ENCODE data around the gene GMCL2.
A peak's percentile ranks its signal among the peaks of the same experiment; 100 is the strongest.

GMCL2 gene

DNA sequence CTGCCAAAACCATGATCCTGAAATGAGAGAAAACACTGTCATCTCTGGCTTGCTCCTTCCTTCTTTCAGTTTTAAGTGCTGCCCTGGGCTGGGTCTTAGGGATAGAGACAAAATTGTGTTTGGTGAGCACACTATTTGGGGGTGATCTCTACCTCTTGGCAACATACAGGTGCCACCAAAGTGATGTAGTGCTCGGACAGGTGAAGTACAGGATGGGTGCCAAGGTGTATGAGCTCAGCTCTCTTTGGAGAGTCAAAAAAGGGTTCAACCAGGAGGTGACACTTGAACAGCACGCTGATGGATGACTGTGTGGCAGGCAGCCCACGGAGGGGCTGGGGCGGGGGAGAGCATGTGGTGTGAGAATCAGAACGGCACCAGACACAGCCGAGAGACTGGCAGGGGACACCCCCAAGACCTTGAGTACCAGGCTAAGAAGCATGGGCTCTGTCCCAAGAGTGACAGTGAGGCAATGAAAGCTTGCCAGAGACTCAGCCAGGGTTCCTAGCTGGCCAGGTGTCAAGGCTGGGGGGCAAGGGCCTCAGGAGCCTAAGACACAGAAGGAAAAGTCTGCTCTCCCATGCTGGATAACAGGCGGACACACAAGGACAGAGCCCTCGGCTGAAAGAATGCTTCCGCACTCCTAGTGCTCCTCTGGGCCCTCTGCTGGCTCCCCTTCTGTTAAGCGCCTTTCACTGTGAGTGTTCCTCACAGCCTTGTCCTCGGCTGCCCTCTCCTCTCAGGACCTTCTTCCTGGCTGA, 36.0 kb downstream of the GMCL2 start:
- ChIA-PET CTCF (interaction anchor here (0.7 to 13.3 kb wide), 3 partner anchors 30 to 76 kb away, joined by 4 to 204 read pairs (median 6); no protein-coding TSS in a partner anchor), POLR2A (interaction anchor here (1.0 to 3.0 kb wide), 2 partner anchors 53 kb away, joined by 3 to 35 read pairs; partner anchors contain the start of gene HNRNPAB)
- TF ChIP-seq SETDB1 (IDR thresholded peaks at IDR 0.05; ENCODE audit: insufficient read length, low read length) (no peak), ZNF600 (tag by site-specific recombination; IDR thresholded peaks at IDR 0.05) (0 out of 2 replicates have a peak, but pooled peaks have one; percentile 17), ZNF621 (tag by site-specific recombination; IDR thresholded peaks at IDR 0.05) (no peak)
- TF ChIP-seq, protein P1, sequence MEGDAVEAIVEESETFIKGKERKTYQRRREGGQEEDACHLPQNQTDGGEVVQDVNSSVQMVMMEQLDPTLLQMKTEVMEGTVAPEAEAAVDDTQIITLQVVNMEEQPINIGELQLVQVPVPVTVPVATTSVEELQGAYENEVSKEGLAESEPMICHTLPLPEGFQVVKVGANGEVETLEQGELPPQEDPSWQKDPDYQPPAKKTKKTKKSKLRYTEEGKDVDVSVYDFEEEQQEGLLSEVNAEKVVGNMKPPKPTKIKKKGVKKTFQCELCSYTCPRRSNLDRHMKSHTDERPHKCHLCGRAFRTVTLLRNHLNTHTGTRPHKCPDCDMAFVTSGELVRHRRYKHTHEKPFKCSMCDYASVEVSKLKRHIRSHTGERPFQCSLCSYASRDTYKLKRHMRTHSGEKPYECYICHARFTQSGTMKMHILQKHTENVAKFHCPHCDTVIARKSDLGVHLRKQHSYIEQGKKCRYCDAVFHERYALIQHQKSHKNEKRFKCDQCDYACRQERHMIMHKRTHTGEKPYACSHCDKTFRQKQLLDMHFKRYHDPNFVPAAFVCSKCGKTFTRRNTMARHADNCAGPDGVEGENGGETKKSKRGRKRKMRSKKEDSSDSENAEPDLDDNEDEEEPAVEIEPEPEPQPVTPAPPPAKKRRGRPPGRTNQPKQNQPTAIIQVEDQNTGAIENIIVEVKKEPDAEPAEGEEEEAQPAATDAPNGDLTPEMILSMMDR (tag by site-specific recombination; IDR thresholded peaks at IDR 0.05): peak; percentile 57; the same call in 1 of the 2 replicates
- Histone ChIP-seq H3K27ac (ENCODE audit: extremely low read depth, low read depth, low read length) (no peak overlapping the region), H3K4me3 (ENCODE audit: low read depth, low read length) (no peak overlapping the region), H3K9me3 (ENCODE audit: control insufficient read depth, insufficient read depth, low read depth, low read length) (no peaks in the 10 kb centered on the region), H3K4me1 (ENCODE audit: control insufficient read depth, insufficient read depth, low read length) (peaks cover 4% of the 10 kb centered on the region; the same call in 1 of the 2 replicates), H3K36me3 (ENCODE audit: control insufficient read depth in 2 of 2, insufficient read depth in 1 of 2, low read length in 2 of 2) (peaks cover 20 to 62% of the 10 kb centered on the region in 2 experiments)

DNA sequence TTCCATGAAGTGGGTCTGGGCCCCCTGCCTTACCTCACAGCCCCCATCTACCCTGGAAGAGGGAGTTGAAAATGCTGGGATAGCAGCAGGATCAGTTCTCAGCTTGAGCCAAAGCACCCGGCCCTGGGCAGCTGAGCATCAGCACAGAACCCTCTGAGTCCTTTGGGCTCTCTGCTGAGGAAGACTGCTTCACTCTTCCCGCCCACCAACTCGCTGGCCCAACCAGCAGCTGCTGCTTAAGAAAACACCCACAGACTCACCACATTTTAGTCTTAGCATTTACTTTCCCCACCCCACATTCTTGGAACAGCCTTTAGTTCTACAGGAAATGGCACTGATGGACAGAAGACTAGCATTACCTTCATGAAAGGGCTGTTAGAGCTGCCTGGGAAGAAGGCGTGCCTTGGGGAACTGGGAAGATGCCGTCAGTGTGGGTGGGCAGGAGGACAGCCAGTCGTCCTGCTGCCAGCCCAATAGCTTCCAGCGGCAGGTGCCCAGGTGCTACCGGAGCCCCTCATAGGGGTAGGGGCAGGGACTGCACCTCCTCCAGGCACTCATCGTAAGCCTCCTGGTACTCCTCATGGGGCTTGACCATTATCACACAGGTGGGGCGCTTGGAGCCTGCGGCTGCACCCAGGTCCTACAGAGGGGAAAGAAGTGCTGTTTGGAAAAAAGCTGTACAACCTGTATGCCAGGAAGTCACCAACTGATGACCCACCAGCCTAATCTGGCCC, 37.8 kb downstream of the GMCL2 start:
- ChIA-PET CTCF (interaction anchor here (0.6 to 13.3 kb wide), 5 partner anchors 11 to 542 kb away, joined by 3 to 204 read pairs (median 6); no protein-coding TSS in a partner anchor), POLR2A (interaction anchor here (1.3 to 1.6 kb wide), 3 partner anchors 11 to 74 kb away, joined by 3 to 10 read pairs (median 4); no protein-coding TSS in a partner anchor)
- Histone ChIP-seq H3K4me3 (ENCODE audit: low read depth, low read length) (no peak overlapping the region), H3K9me3 (ENCODE audit: control insufficient read depth, insufficient read depth, low read depth, low read length) (no peaks in the 10 kb centered on the region), H3K36me3 (ENCODE audit: control insufficient read depth in 2 of 2, insufficient read depth in 1 of 2, low read length in 2 of 2) (peaks cover 28 to 75% of the 10 kb centered on the region in 2 experiments), H3K27ac (ENCODE audit: extremely low read depth, low read depth, low read length) (no peak overlapping the region), H3K4me1 (ENCODE audit: control insufficient read depth, insufficient read depth, low read length) (peaks cover 4% of the 10 kb centered on the region; the same call in 1 of the 2 replicates)
- TF ChIP-seq, protein P1 (tag by site-specific recombination; IDR thresholded peaks at IDR 0.05): no peak
- TF ChIP-seq, protein P2, sequence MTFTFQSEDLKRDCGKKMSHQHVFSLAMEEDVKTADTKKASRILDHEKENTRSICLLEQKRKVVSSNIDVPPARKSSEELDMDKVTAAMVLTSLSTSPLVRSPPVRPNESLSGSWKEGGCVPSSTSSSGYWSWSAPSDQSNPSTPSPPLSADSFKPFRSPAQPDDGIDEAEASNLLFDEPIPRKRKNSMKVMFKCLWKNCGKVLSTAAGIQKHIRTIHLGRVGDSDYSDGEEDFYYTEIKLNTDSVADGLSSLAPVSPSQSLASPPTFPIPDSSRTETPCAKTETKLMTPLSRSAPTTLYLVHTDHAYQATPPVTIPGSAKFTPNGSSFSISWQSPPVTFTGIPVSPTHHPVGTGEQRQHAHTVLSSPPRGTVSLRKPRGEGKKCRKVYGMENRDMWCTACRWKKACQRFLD (tag by site-specific recombination; IDR thresholded peaks at IDR 0.05): no peak
- TF ChIP-seq OVOL3 (tag by site-specific recombination; IDR thresholded peaks at IDR 0.05) (no peak), SETDB1 (IDR thresholded peaks at IDR 0.05; ENCODE audit: insufficient read length, low read length) (no peak), ZNF23 (tag by site-specific recombination; IDR thresholded peaks at IDR 0.05; ENCODE audit: borderline replicate concordance) (no peak), ZNF223 (tag by site-specific recombination; IDR thresholded peaks at IDR 0.05) (no peak), IKZF3 (tag by site-specific recombination; IDR thresholded peaks at IDR 0.05) (no peak), KLF10 (tag by site-specific recombination; IDR thresholded peaks at IDR 0.05) (no peak), ZFP37 (tag by site-specific recombination; IDR thresholded peaks at IDR 0.05) (no peak), ZNF114 (tag by site-specific recombination; IDR thresholded peaks at IDR 0.05) (no peak), ZBTB48 (tag by site-specific recombination; IDR thresholded peaks at IDR 0.05) (no peak), ZFHX2 (tag by site-specific recombination; conservative IDR thresholded peaks at IDR 0.05) (peak; percentile 68), BCL6B (tag by site-specific recombination; IDR thresholded peaks at IDR 0.05) (no peak), ZNF777 (tag by site-specific recombination; IDR thresholded peaks at IDR 0.05; ENCODE audit: borderline replicate concordance) (no peak), SP3 (tag by site-specific recombination; IDR thresholded peaks at IDR 0.05) (no peak), ZFP69B (tag by site-specific recombination; IDR thresholded peaks at IDR 0.05) (no peak), ZNF391 (tag by site-specific recombination; IDR thresholded peaks at IDR 0.05; ENCODE audit: borderline replicate concordance, low read depth) (no peak), ZNF26 (tag by site-specific recombination; IDR thresholded peaks at IDR 0.05) (no peak), HOXA7 (CRISPR knock-in tag; IDR thresholded peaks at IDR 0.05; ENCODE audit: borderline replicate concordance) (no peak), ZNF335 (tag by site-specific recombination; conservative IDR thresholded peaks at IDR 0.05) (no peak), SP2 (tag by site-specific recombination; IDR thresholded peaks at IDR 0.05) (0 out of 2 replicates have a peak, but pooled peaks have one; percentile 14), ZNF341 (tag by site-specific recombination; IDR thresholded peaks at IDR 0.05; ENCODE audit: low read depth) (0 out of 2 replicates have a peak, but pooled peaks have one; percentile 26)
